T-cell (primary cell): ENCODE results near the gene PTPRD. TPM values are rescaled to one million over a fixed set of nuclear protein-coding genes. Genes with fewer than 3 reads are reported as not detected.
"Not testable (repeated sequence)": the region's sequence is repeated elsewhere in the genome, so short reads cannot be mapped to it uniquely, and the experiment has no call there.

ENCODE experiments used
- ATAC-seq, 4 experiments: fragments of 200-7000 bp in 3 of 4; fragments of 150-1000 bp in 1 of 4; cut with Tn5 transposase; replicated peaks in 1 of 4; 1 replicate in 3 of 4; 2 replicates in 1 of 4; pipeline ENCODE4 v1.10.0; 2021; ENCODE audit warnings: moderate library complexity in 3 of 4, mild to moderate bottlenecking in 2 of 4, moderate number of reproducible peaks in 1 of 4
- CTCF ChIA-PET, 2 donors: fragments of 300-600 bp; sonication (Branson Sonifier 250); formaldehyde crosslinking; loops; one replicate each; lab custom pipeline; 2022; ENCODE audit warnings: antibody characterized with exemption in 2 of 2; lab: Charles Lee
- POLR2A ChIA-PET, 2 donors: fragments of 300-600 bp; sonication (Branson Sonifier 250); formaldehyde crosslinking; loops; one replicate each; lab custom pipeline; 2022; ENCODE audit warnings: antibody characterized with exemption in 2 of 2; lab: Charles Lee
- DNase-seq, 35 experiments: peaks; one replicate each; pipeline versions ENCODE4 v3.0.0 to v3.0.0-alpha.2; 2013 to 2023
- H3K27ac ChIP-seq: one replicate; pipeline ENCODE4 v1.5.1; 2013; ENCODE audit warnings: low read length
- H3K27me3 ChIP-seq, 2 experiments: replicated peaks in 1 of 2; 1 replicate in 1 of 2; 2 replicates in 1 of 2; pipeline versions ENCODE4 v1.6.1 to v1.7.0; 2013; ENCODE audit warnings: low read length in 1 of 2, mixed read lengths in 1 of 2; ENCODE audit not compliant: control insufficient read depth in 2 of 2, insufficient read depth in 2 of 2; ENCODE audit errors: extremely low read depth in 1 of 2
- H3K36me3 ChIP-seq, 2 donors: 1 replicate in 1 of 2; 2 replicates in 1 of 2; pipeline versions ENCODE4 v1.6.1 to v1.7.0; 2013; ENCODE audit warnings: low read length in 1 of 2; ENCODE audit not compliant: control insufficient read depth in 2 of 2, insufficient read depth in 1 of 2; ENCODE audit errors: extremely low read depth in 1 of 2
- H3K4me1 ChIP-seq, 2 experiments: 1 replicate in 1 of 2; 2 replicates in 1 of 2; pipeline versions ENCODE4 v1.6.1 to v1.7.0; 2013; ENCODE audit warnings: low read length in 2 of 2, mixed read lengths in 1 of 2; ENCODE audit not compliant: insufficient read depth in 2 of 2, control insufficient read depth in 1 of 2; ENCODE audit errors: extremely low read depth in 1 of 2
- H3K4me3 ChIP-seq, 2 donors: 1 replicate in 1 of 2; 2 replicates in 1 of 2; pipeline versions ENCODE4 v1.5.1 to v1.7.0; 2013; ENCODE audit warnings: mild to moderate bottlenecking in 2 of 2, low read length in 1 of 2, moderate library complexity in 1 of 2; ENCODE audit not compliant: control insufficient read depth in 1 of 2; ENCODE audit errors: extremely low read depth in 1 of 2
- H3K9me3 ChIP-seq: 2 replicates; pipeline ENCODE4 v1.7.0; 2013
- H3K27ac Mint-ChIP-seq, 2 donors: one replicate each; pipeline ENCODE4 v1.8.0; 2020 to 2021; ENCODE audit warnings: mild to moderate bottlenecking in 2 of 2, mixed read lengths in 2 of 2
- H3K27me3 Mint-ChIP-seq, 2 donors: one replicate each; pipeline ENCODE4 v1.8.0; 2021 to 2022; ENCODE audit warnings: mixed read lengths in 2 of 2
- H3K36me3 Mint-ChIP-seq: one replicate; pipeline ENCODE4 v1.8.0; 2021; ENCODE audit warnings: mixed read lengths
- H3K4me1 Mint-ChIP-seq, 3 donors: one replicate each; pipeline ENCODE4 v1.8.0; 2020 to 2022; ENCODE audit warnings: mixed read lengths in 3 of 3, mild to moderate bottlenecking in 1 of 3
- H3K4me3 Mint-ChIP-seq, 3 donors: one replicate each; pipeline ENCODE4 v1.8.0; 2020 to 2022; ENCODE audit warnings: mild to moderate bottlenecking in 3 of 3, mixed read lengths in 3 of 3, moderate library complexity in 3 of 3
- H3K9me3 Mint-ChIP-seq, 3 donors: one replicate each; pipeline ENCODE4 v1.8.0; 2020 to 2022; ENCODE audit warnings: mixed read lengths in 3 of 3
- WGBS: methylation state at CpG from one replicate; pipeline ENCODE4 v1.1.5; 2013; ENCODE audit warnings: missing lambda C conversion rate; ENCODE audit not compliant: insufficient coverage; 5-methylcytosine and 5-hydroxymethylcytosine counted together
- total RNA-seq, 35 experiments: library from RNA in 6 of 35; stranded (reverse) in 6 of 35; fragments of 120-200 nt in 1 of 35; gene quantifications; one replicate each; pipeline versions ENCODE4 v1.2.1 to v1.2.4 and lab custom pipeline; 2013 to 2026

The PTPRD gene
- total RNA-seq, 5 donors from 2014 or later (not counting 1 experiment from before 2014, with no cell fraction given), result 0.13 to 0.61 (median 0.38) TPM; not detected in 2

DNA sequence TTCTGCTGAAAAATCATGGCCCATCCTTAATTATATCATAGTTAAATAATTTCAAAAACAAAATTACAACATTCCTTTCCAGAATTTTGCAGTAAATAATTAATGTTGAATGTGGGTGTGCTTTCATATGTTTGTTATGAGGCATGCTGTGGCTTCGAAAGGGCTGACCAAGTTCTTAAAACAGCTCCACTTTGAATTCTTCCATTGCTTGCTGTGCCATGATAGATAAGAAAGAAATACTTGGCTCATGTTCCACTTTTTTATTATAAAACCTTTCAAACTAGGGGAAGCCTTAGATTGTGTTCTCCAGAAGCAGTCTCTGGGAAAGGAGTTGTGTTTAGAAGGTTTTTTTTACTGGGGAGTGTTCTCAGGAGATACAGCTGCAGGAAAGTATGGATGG is 1534.5 kb downstream of the PTPRD start:
- WGBS, result no CpG with 5 or more reads among the region's 1 CpG
- Histone ChIP-seq H3K4me1 (no peaks in the 10 kb centered on the region), H3K27ac (no peak overlapping the region), H3K9me3 (no peaks in the 10 kb centered on the region), H3K36me3 (no peaks in the 10 kb centered on the region), H3K27me3 (no peaks in the 10 kb centered on the region), H3K4me3 (no peak overlapping the region)
- no peak for ATAC-seq
- H3K27ac Mint-ChIP-seq, result no peak overlapping the region
- H3K36me3 Mint-ChIP-seq, result no peaks in the 10 kb centered on the region
- ChIA-PET POLR2A (no interaction called here), CTCF (interaction anchor here in 1 of 2 donors (0.6 kb wide), 1 partner anchor 1415 kb away, joined by 3 read pairs; no protein-coding TSS in a partner anchor)
- H3K4me1 Mint-ChIP-seq, result no peaks in the 10 kb centered on the region
- peaks cover 17 to 35% (median 21%) of the 10 kb centered on the region in 3 donors for H3K9me3 Mint-ChIP-seq
- DNase-seq, result no peak
- H3K4me3 Mint-ChIP-seq, result no peak overlapping the region
- H3K27me3 Mint-ChIP-seq, result no peaks in the 10 kb centered on the region

DNA sequence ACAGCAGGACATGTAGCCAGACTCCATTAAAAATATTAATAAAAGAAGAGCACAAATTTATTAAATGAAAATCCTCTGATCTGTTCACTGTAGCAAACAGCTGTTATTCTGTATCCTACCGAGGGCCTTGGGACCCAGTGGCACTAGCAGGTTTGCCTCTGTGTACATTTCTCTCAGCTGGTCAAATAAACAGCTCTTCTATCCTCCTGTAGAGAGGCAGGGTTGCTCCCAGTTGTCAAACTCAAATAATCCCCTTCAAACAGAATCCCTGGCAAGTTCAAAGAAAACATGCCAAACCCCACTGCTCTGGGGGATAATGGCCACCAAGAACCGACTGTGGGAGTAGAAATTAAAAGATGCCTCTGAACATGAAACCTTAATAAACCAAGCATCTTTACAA is 1551.2 kb downstream of the PTPRD start:
- ATAC-seq (no peak), DNase-seq (no peak)
- Histone ChIP-seq H3K9me3 (no peaks in the 10 kb centered on the region), H3K36me3 (no peaks in the 10 kb centered on the region), H3K4me1 (no peaks in the 10 kb centered on the region), H3K4me3 (no peak overlapping the region), H3K27me3 (no peaks in the 10 kb centered on the region), H3K27ac (no peak overlapping the region)
- Mint-ChIP-seq H3K4me1 (no peaks in the 10 kb centered on the region), H3K9me3 (peaks cover 0 to 3% (median 0%) of the 10 kb centered on the region in 3 donors), H3K4me3 (no peak overlapping the region), H3K27ac (no peak overlapping the region), H3K27me3 (no peaks in the 10 kb centered on the region), H3K36me3 (no peaks in the 10 kb centered on the region)
- WGBS, result no CpG with 5 or more reads among the region's 2 CpGs
- POLR2A ChIA-PET, result no interaction called here
- CTCF ChIA-PET, result no interaction called here

DNA sequence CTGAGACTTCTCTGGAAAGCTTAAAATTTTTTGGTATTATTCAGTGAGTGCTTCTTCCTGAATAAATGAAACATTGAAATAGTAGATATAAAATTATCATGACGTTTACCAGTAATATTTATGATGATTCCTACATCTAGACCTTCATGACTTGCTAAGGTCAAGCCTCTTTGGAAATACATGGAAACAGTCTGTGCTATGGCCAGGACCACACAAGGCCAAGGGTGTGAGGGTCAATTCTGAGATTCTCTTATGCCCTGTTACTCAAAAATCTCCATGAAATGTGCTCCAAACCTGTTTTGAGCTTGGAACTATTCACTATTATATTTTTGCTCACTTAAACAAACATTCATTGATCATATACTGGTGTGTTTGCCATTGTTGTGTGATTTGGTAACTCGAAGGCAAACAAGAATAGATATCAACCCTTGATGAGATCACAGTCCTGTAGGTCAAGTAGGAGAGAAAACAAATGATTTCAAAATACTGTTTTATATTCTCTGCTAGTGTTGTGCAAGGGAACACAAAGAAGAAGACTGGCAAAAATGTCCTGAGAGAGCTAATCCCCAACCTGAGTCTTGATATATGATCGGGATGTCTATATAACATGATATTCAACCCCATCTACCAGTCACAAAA is 1558.3 kb downstream of the PTPRD start:
- no peak for ATAC-seq
- H3K27me3 Mint-ChIP-seq, result no peaks in the 10 kb centered on the region
- CTCF ChIA-PET, result no interaction called here
- no peak overlapping the region for H3K4me3 ChIP-seq
- H3K4me1 ChIP-seq, result no peaks in the 10 kb centered on the region
- no peak overlapping the region for H3K27ac ChIP-seq
- H3K27ac Mint-ChIP-seq, result no peak overlapping the region
- peaks cover 0 to 3% (median 0%) of the 10 kb centered on the region in 3 donors for H3K9me3 Mint-ChIP-seq
- no peaks in the 10 kb centered on the region for H3K4me1 Mint-ChIP-seq
- no peaks in the 10 kb centered on the region for H3K9me3 ChIP-seq
- no CpG with 5 or more reads among the region's 3 CpGs for WGBS
- H3K36me3 ChIP-seq, result no peaks in the 10 kb centered on the region
- no peak overlapping the region for H3K4me3 Mint-ChIP-seq
- no peaks in the 10 kb centered on the region for H3K27me3 ChIP-seq
- no peak for DNase-seq
- H3K36me3 Mint-ChIP-seq, result no peaks in the 10 kb centered on the region
- POLR2A ChIA-PET, result no interaction called here

DNA sequence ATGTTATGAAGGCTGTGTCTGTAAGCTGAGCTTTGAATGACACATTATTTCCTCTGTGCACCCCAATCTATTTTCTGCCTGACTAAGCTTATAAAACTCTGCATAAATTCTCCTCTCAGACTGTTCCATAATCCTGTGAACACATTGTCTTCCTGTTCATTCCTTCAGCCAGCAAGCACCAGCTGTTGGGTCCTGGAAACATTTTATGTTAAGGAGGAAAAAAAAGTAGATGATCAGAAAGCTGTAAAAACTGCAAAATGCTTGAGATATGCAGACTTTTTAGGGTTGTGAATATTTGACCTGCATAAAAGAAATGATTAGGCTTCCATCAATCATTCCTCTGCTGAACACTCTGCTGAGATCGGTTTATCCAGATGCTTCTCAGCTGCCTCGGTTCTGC is 1567.2 kb downstream of the PTPRD start:
- Mint-ChIP-seq H3K4me3 (no peak overlapping the region), H3K4me1 (no peaks in the 10 kb centered on the region), H3K9me3 (peaks cover 0 to 8% (median 4%) of the 10 kb centered on the region in 3 donors), H3K27me3 (no peaks in the 10 kb centered on the region), H3K27ac (no peak overlapping the region), H3K36me3 (no peaks in the 10 kb centered on the region)
- Histone ChIP-seq H3K27me3 (no peaks in the 10 kb centered on the region), H3K36me3 (no peaks in the 10 kb centered on the region), H3K27ac (no peak overlapping the region), H3K9me3 (no peaks in the 10 kb centered on the region), H3K4me1 (no peaks in the 10 kb centered on the region), H3K4me3 (no peak overlapping the region)
- CTCF ChIA-PET, result no interaction called here
- no CpG with 5 or more reads among the region's 2 CpGs for WGBS
- DNase-seq (no peak), ATAC-seq (no peak)
- POLR2A ChIA-PET, result no interaction called here

DNA sequence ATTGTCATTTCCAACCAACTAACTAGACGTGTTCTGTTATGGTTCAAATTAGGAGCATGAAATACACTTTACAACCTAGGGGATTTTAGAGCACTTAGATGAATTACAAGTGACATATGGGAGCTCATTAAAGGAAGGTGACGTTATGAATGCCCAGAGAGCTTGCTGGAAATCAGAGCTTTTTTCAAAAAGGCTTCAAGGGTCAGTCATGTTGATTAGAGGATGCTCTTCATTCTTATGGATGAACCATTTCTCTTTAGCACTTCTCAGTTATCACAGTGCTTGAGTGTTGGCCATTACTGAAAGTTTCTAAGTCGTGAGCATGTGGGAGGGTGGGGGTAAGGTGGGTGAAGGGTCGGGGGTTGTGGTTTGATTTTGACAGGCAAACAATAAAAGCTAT is 1567.7 kb downstream of the PTPRD start:
- no CpG with 5 or more reads among the region's 4 CpGs for WGBS
- CTCF ChIA-PET, result no interaction called here
- ATAC-seq, result no peak
- Mint-ChIP-seq H3K9me3 (peaks cover 0 to 8% (median 4%) of the 10 kb centered on the region in 3 donors), H3K4me1 (no peaks in the 10 kb centered on the region), H3K27me3 (no peaks in the 10 kb centered on the region), H3K4me3 (no peak overlapping the region), H3K36me3 (no peaks in the 10 kb centered on the region), H3K27ac (no peak overlapping the region)
- Histone ChIP-seq H3K9me3 (no peaks in the 10 kb centered on the region), H3K27me3 (no peaks in the 10 kb centered on the region), H3K36me3 (no peaks in the 10 kb centered on the region), H3K4me3 (no peak overlapping the region), H3K27ac (no peak overlapping the region), H3K4me1 (no peaks in the 10 kb centered on the region)
- DNase-seq, result no peak
- POLR2A ChIA-PET, result no interaction called here

DNA sequence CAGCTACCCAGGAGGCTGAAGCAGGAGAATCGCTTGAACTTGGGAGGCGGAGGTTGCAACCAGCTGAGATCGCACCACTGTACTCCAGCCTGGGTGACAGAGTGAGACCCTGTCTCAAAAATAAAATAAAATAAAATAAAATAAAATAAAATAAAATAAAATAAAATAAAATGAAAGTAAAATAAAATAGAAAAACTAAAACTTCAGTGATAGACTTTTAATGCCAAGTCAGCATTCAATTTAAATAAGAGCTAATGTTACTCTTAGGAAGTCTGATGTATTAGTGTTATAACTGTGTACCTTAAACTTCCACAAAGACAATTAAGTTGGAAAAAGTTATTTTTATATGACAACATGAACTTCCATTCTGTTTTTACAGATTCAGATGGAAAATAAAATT is 1569.0 kb downstream of the PTPRD start:
- H3K9me3 Mint-ChIP-seq, result not testable (repeated sequence)

More for the DNA sequence above, 1569.0 kb downstream of the PTPRD start:
- H3K4me3 ChIP-seq, H3K36me3 Mint-ChIP-seq, POLR2A ChIA-PET, ATAC-seq, DNase-seq, H3K27me3 Mint-ChIP-seq, H3K27ac ChIP-seq, H3K27ac Mint-ChIP-seq, H3K36me3 ChIP-seq, CTCF ChIA-PET, H3K27me3 ChIP-seq, H3K4me1 ChIP-seq, H3K4me3 Mint-ChIP-seq, H3K9me3 ChIP-seq, H3K4me1 Mint-ChIP-seq: not testable (repeated sequence)
- no CpG with 5 or more reads among the region's 3 CpGs for WGBS
